Effector memory CD4-positive, alpha-beta T cell (primary cell): ENCODE results near the gene DUSP10.

Source experiments
- DNase-seq, 3 donors: peaks; one replicate each; pipeline ENCODE4 v3.0.0-alpha.2; 2020
- H3K27ac ChIP-seq: 2 replicates; pipeline ENCODE4 v1.7.0; 2013; ENCODE audit warnings: mild to moderate bottlenecking, low read length, moderate library complexity; ENCODE audit not compliant: insufficient read depth, poor library complexity, severe bottlenecking
- H3K27me3 ChIP-seq: replicated peaks from 2 replicates; pipeline ENCODE4 v1.7.0; 2013; ENCODE audit warnings: mild to moderate bottlenecking, low read length; ENCODE audit not compliant: insufficient read depth, control insufficient read depth, poor library complexity, severe bottlenecking
- H3K36me3 ChIP-seq: 2 replicates; pipeline ENCODE4 v1.7.0; 2013; ENCODE audit warnings: mild to moderate bottlenecking, low read length, moderate library complexity; ENCODE audit not compliant: control insufficient read depth, insufficient read depth
- H3K4me1 ChIP-seq: 2 replicates; pipeline ENCODE4 v1.7.0; 2013; ENCODE audit warnings: low read length, mild to moderate bottlenecking; ENCODE audit not compliant: control insufficient read depth, insufficient read depth, poor library complexity, severe bottlenecking
- H3K4me3 ChIP-seq: 2 replicates; pipeline ENCODE4 v1.7.0; 2013; ENCODE audit warnings: low read length, low read depth, mild to moderate bottlenecking; ENCODE audit not compliant: insufficient read depth, poor library complexity, severe bottlenecking
- H3K9me3 ChIP-seq: 2 replicates; pipeline ENCODE4 v1.7.0; 2013; ENCODE audit warnings: mild to moderate bottlenecking, low read length, moderate library complexity; ENCODE audit not compliant: control insufficient read depth

DUSP10 gene

GRCh38 chr1:221723018-221723847 is 18.7 kb downstream of the DUSP10 start:
- no peak for DNase-seq
- no peak overlapping the region for H3K4me3 ChIP-seq
- H3K4me1 ChIP-seq, result peaks cover 25% of the 10 kb centered on the region
- no peaks in the 10 kb centered on the region for H3K27me3 ChIP-seq
- no peak overlapping the region for H3K27ac ChIP-seq
- no peaks in the 10 kb centered on the region for H3K36me3 ChIP-seq
- no peaks in the 10 kb centered on the region for H3K9me3 ChIP-seq

DNA sequence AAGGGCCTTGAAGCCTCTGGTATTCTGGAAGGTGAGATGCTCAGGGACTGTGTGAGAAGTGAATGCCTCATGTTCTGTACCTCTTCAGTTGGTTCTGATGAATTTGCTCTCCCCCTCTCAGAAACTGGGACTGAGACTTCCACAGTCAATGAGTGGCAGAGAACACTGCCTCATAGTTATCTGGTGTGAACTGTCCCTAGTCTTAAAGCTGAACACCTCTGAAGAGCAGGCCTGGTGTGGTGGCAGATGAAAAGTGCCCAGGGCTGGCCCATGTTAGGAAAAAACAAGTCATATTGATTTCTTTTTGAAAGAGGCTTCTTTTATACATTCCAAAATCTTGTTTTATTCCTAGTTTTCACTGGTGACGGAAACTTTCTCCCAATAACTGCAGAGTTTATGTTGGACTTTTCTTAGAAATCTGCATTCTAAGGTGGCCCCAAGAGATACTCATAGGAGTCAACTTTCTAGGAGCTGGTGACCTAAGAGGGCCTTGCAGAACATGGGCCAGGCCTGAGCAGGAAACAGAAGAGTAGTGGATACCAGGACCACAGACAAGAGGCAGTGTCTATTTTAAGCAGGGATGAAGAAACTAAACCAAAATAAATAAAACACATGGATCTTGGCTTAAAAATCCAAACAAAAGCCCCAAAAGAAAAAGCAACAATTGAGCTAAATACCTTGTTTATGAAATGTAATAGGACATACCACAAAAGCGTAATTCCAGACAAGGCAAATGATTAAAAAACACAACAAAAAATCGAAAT is 19.5 kb downstream of the DUSP10 start:
- no peak for DNase-seq
- H3K4me1 ChIP-seq, result peaks cover 20% of the 10 kb centered on the region
- no peak overlapping the region for H3K27ac ChIP-seq
- no peaks in the 10 kb centered on the region for H3K36me3 ChIP-seq
- no peaks in the 10 kb centered on the region for H3K27me3 ChIP-seq
- H3K9me3 ChIP-seq, result no peaks in the 10 kb centered on the region
- H3K4me3 ChIP-seq, result no peak overlapping the region

GRCh38 chr1:221720545-221720944 is 21.3 kb downstream of the DUSP10 start:
- no peak overlapping the region for H3K4me3 ChIP-seq
- no peaks in the 10 kb centered on the region for H3K27me3 ChIP-seq
- H3K36me3 ChIP-seq, result no peaks in the 10 kb centered on the region
- no peak for DNase-seq
- H3K9me3 ChIP-seq, result no peaks in the 10 kb centered on the region
- H3K27ac ChIP-seq, result no peak overlapping the region
- H3K4me1 ChIP-seq, result peaks cover 1% of the 10 kb centered on the region

DNA sequence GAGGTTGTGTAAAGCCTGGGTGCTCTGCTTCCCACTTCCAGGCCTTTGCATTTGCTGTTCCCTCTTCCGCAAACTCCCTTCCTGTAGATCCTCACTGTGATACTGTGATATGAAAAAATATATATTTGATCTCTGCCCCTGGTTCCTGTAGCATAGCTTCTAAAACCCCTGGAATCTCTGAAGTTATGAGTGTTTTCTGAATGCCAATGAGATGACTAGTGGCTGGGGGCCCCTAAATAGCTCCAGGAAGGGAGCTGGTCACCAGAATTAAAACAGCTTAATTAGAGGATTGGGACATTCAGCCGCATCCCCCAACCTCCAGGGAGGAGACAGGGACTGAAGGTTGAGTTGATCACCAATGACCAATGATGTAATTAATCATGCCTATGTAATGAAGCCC is 21.9 kb downstream of the DUSP10 start:
- H3K9me3 ChIP-seq, result no peaks in the 10 kb centered on the region
- no peak overlapping the region for H3K4me3 ChIP-seq
- no peaks in the 10 kb centered on the region for H3K27me3 ChIP-seq
- H3K27ac ChIP-seq, result no peak overlapping the region
- H3K4me1 ChIP-seq, result no peaks in the 10 kb centered on the region
- H3K36me3 ChIP-seq, result no peaks in the 10 kb centered on the region
- no peak for DNase-seq

GRCh38 chr1:221719278-221719597 is 22.7 kb downstream of the DUSP10 start:
- H3K27me3 ChIP-seq, result no peaks in the 10 kb centered on the region
- H3K36me3 ChIP-seq, result no peaks in the 10 kb centered on the region
- no peak for DNase-seq
- no peak overlapping the region for H3K4me3 ChIP-seq
- H3K9me3 ChIP-seq, result no peaks in the 10 kb centered on the region
- no peaks in the 10 kb centered on the region for H3K4me1 ChIP-seq
- no peak overlapping the region for H3K27ac ChIP-seq

- no peaks in the 10 kb centered on the region for H3K36me3 ChIP-seq
- no peak overlapping the region for H3K4me3 ChIP-seq
- H3K27ac ChIP-seq, result no peak overlapping the region
- DNase-seq, result no peak
- H3K9me3 ChIP-seq, result no peaks in the 10 kb centered on the region
- no peaks in the 10 kb centered on the region for H3K4me1 ChIP-seq
- no peaks in the 10 kb centered on the region for H3K27me3 ChIP-seq
These were observed 23.3 kb downstream of the DUSP10 start for GRCh38 chr1:221718381-221719277.

DNA sequence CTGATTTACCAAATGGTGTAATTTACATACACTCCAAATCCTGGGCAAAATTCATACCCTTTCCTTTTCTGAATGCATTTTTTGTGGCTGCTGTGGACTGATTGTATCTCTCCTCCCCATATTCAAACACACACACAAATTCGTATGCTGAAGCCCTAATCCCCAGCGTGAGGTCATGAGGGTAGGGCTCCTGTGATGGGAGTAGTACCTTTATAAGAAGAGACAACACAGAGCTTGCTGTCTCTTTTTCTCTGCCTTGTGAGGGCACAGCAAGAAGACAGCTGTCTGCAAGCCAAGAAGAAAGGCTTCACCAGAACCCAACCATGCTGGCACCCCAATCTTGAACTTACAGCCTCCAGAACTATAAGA is 24.4 kb downstream of the DUSP10 start:
- Histone ChIP-seq H3K4me1 (peaks cover 5% of the 10 kb centered on the region), H3K27me3 (no peaks in the 10 kb centered on the region), H3K9me3 (no peaks in the 10 kb centered on the region), H3K36me3 (no peaks in the 10 kb centered on the region), H3K27ac (no peak overlapping the region), H3K4me3 (no peak overlapping the region)
- no peak for DNase-seq

DNA sequence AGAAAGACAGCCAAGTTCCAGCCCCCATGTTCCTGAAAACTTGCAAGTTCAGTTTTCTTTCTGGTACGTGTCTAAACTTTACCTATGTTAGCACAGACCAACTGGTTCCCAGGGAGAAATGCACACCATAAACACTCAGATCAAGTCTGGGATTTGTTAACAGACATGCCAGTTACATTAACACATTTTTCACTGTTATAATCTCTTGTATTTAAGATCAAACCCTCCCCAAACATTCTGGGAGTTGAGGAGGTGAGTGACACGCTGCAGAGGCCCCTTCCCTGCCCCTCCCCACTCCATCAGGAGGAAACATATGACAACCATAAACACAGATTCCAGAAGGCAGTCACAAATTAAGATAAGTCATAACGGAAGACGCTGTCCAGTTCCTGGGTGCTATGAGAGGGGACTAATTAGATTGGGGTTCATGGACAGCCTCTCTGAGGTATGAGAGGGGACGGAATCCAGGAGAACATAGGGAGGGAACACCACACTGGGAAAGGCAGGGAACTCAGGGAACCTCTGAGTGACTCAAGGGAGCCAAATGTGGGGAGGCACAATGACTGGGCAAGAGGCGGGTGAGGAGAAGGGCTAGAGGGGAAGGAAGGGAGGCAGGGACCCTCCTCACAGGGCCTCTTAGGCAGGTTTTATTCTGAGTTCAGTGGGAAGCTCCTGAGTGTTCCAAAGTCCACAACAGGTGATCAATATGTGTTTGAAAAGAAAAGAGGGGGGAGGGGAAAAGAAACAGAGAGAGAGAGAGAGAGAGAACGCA is 25.0 kb downstream of the DUSP10 start:
- no peaks in the 10 kb centered on the region for H3K9me3 ChIP-seq
- no peak for DNase-seq
- peaks cover 9% of the 10 kb centered on the region for H3K4me1 ChIP-seq
- H3K4me3 ChIP-seq, result no peak overlapping the region
- H3K36me3 ChIP-seq, result no peaks in the 10 kb centered on the region
- no peaks in the 10 kb centered on the region for H3K27me3 ChIP-seq
- no peak overlapping the region for H3K27ac ChIP-seq

GRCh38 chr1:221715321-221716169 is 26.3 kb downstream of the DUSP10 start:
- Histone ChIP-seq H3K4me1 (peaks cover 21% of the 10 kb centered on the region), H3K36me3 (no peaks in the 10 kb centered on the region), H3K9me3 (no peaks in the 10 kb centered on the region), H3K27me3 (no peaks in the 10 kb centered on the region), H3K4me3 (no peak overlapping the region), H3K27ac (no peak overlapping the region)
- no peak for DNase-seq
